SK-N-SH (cell line): ENCODE measurements around the gene SBDS.
"Not testable (repeated sequence)": the region's sequence is repeated elsewhere in the genome, so short reads cannot be mapped to it uniquely, and the experiment has no call there.

Source experiments
- CTCF ChIP-seq: fragments of 200-600 bp; sonication (generic); IDR thresholded peaks from 2 replicates; pipeline ENCODE4 v1.6.1; 2017; ENCODE audit warnings: antibody characterized with exemption, mild to moderate bottlenecking, moderate library complexity
- FOXM1 ChIP-seq: IDR thresholded peaks from 2 replicates; pipeline ENCODE4 v1.4.0; 2012; ENCODE audit warnings: low read depth, mild to moderate bottlenecking
- POLR2AphosphoS5 ChIP-seq: IDR thresholded peaks from 2 replicates; pipeline ENCODE4 v1.6.1; 2012; ENCODE audit warnings: low read depth, low read length
- RAD21 ChIP-seq: IDR thresholded peaks from 2 replicates; pipeline ENCODE4 v1.6.1; 2012; ENCODE audit warnings: mild to moderate bottlenecking, low read length
- RCOR1 ChIP-seq: fragments of 150-350 bp; IDR thresholded peaks from 2 replicates; pipeline ENCODE4 v1.6.1; 2017; ENCODE audit warnings: antibody characterized with exemption, low read length
- RFX5 ChIP-seq: IDR thresholded peaks from 2 replicates; pipeline ENCODE4 v1.6.1; 2012; ENCODE audit warnings: mild to moderate bottlenecking, improper control_type of control experiment, low read length
- TAF1 ChIP-seq: IDR thresholded peaks from 2 replicates; pipeline ENCODE4 v1.6.1; 2012; ENCODE audit warnings: low read depth, mild to moderate bottlenecking, low read length, moderate library complexity, borderline replicate concordance
- TF ChIP-seq, protein P1 (sequence below): IDR thresholded peaks from 2 replicates; pipeline ENCODE4; 2012
- TF ChIP-seq, protein P2 (sequence below): fragments of 150-350 bp; IDR thresholded peaks from 2 replicates; pipeline ENCODE4 v1.6.1; 2017; ENCODE audit warnings: antibody characterized with exemption, low read length, low read depth, borderline replicate concordance

- TF ChIP-seq CTCF, FOXM1, RCOR1, POLR2AphosphoS5, RAD21, TAF1, RFX5: not testable (repeated sequence)
- TF ChIP-seq, protein P1, sequence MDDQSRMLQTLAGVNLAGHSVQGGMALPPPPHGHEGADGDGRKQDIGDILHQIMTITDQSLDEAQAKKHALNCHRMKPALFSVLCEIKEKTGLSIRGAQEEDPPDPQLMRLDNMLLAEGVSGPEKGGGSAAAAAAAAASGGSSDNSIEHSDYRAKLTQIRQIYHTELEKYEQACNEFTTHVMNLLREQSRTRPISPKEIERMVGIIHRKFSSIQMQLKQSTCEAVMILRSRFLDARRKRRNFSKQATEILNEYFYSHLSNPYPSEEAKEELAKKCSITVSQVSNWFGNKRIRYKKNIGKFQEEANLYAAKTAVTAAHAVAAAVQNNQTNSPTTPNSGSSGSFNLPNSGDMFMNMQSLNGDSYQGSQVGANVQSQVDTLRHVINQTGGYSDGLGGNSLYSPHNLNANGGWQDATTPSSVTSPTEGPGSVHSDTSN: peak; percentile 93
- TF ChIP-seq, protein P2, sequence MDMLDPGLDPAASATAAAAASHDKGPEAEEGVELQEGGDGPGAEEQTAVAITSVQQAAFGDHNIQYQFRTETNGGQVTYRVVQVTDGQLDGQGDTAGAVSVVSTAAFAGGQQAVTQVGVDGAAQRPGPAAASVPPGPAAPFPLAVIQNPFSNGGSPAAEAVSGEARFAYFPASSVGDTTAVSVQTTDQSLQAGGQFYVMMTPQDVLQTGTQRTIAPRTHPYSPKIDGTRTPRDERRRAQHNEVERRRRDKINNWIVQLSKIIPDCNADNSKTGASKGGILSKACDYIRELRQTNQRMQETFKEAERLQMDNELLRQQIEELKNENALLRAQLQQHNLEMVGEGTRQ: not testable (repeated sequence)
Observed at GRCh38 chr7:67042781-67043558, 47.6 kb upstream of the SBDS start.
